MM.1S (cell line): Measurements from ENCODE around the gene EML1.

ENCODE experiments used
- CTCF ChIP-seq: fragments of 300-600 bp; sonication (generic); IDR thresholded peaks from 2 replicates; pipeline ENCODE4 v1.5.1; 2016; ENCODE audit warnings: antibody characterized with exemption, low read length, mixed read lengths
- EZH2 ChIP-seq: fragments of 300-600 bp; sonication (generic); optimal IDR thresholded peaks from 2 replicates; pipeline ENCODE3; 2017; ENCODE audit warnings: low read depth, mild to moderate bottlenecking, antibody characterized with exemption, low read length, mixed read lengths
- EZH2phosphoT487 ChIP-seq: fragments of 300-600 bp; sonication (generic); IDR thresholded peaks from 2 replicates; pipeline ENCODE4 v1.6.1; 2018; ENCODE audit warnings: antibody characterized with exemption, low read length

DNA sequence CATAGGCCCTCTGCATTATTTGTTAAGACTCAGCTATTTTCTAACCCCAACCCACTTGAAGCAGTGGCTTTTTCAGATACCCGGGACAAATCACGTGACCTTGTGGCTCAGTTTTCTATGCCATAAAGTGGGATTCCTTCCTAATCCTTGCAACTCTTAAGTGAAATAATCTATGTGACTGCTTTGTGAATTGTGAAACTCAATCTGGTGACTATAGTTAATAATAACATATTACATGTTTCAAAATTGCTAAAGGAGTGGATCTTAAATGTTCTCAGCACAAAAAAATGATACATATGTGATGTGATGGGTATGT, 17.3 kb downstream of the EML1 start:
- TF ChIP-seq CTCF (no peak), EZH2 (no peak), EZH2phosphoT487 (no peak)
